Esophagus muscularis mucosa (tissue), 4 donors: ENCODE results near the gene CSTB. TPM values are rescaled to one million over a fixed set of nuclear protein-coding genes. Genes with fewer than 3 reads are reported as not detected.
A peak's percentile ranks its signal among the peaks of the same experiment; 100 is the strongest.

Source experiments
- DNase-seq: peaks from one replicate; pipeline ENCODE4 v3.0.0-alpha.2; 2017; ENCODE audit errors: extremely low spot score
- H3K27ac ChIP-seq, 4 donors: fragments of 200-600 bp; sonication (generic); replicated peaks in 1 of 4; 1 replicate in 3 of 4; 2 replicates in 1 of 4; pipeline ENCODE4 v1.5.1; 2016 to 2019; ENCODE audit warnings: mild to moderate bottlenecking in 1 of 4
- H3K27me3 ChIP-seq, 4 donors: fragments of 200-600 bp; sonication (generic); one replicate each; pipeline versions ENCODE4 v1.5.1 to v1.6.0; 2016 to 2019
- H3K36me3 ChIP-seq, 4 donors: fragments of 200-600 bp; sonication (generic); one replicate each; pipeline ENCODE4 v1.5.1; 2016 to 2019
- H3K4me1 ChIP-seq, 4 donors: fragments of 200-600 bp; sonication (generic); one replicate each; pipeline ENCODE4 v1.5.1; 2016 to 2019
- H3K4me3 ChIP-seq, 4 donors: fragments of 200-600 bp; sonication (generic); 1 replicate in 2 of 4; 2 replicates in 2 of 4; pipeline ENCODE4 v1.5.1; 2016 to 2019; ENCODE audit warnings: mild to moderate bottlenecking in 4 of 4, moderate library complexity in 1 of 4
- H3K9me3 ChIP-seq, 4 donors: fragments of 200-600 bp; sonication (generic); 1 replicate in 3 of 4; 2 replicates in 1 of 4; pipeline ENCODE4 v1.5.1; 2016 to 2019
- EP300 ChIP-seq: sonication (generic); formaldehyde crosslinking; IDR thresholded peaks from one replicate; pipeline ENCODE4 v1.6.1; 2017; ENCODE audit warnings: antibody characterized with exemption
- POLR2A ChIP-seq: fragments of 450-650 bp; IDR thresholded peaks from one replicate; pipeline ENCODE4 v1.6.1; 2017; ENCODE audit warnings: antibody characterized with exemption, moderate library complexity, mild to moderate bottlenecking, low read depth
- POLR2AphosphoS5 ChIP-seq, 2 donors: sonication (generic); formaldehyde crosslinking; IDR thresholded peaks; one replicate each; pipeline ENCODE4 v1.6.1; 2017; ENCODE audit warnings: antibody characterized with exemption in 2 of 2
- WGBS: methylation state at CpG from one replicate; pipeline ENCODE4 v1.1.5; 2018; 5-methylcytosine and 5-hydroxymethylcytosine counted together
- intact Hi-C: fragments of 100-400 bp; cut with DNase I; formaldehyde crosslinking; loops from one replicate; pipeline ENCODE4 v1.15.1; 2023
- total RNA-seq, 4 donors: library from RNA; depleted of rRNA; stranded (reverse); fragments of >200 nt; gene quantifications; one replicate each; pipeline versions ENCODE4 v1.1.0 to v1.2.1, GENCODE V29; 2016
- TF ChIP-seq, protein P1 (sequence below), 3 experiments: fragments of 200-600 bp in 2 of 3; fragments of 450-650 bp in 1 of 3; sonication (generic) in 2 of 3; IDR thresholded peaks; one replicate each; pipeline ENCODE4 v1.5.1; 2017 to 2019; ENCODE audit warnings: antibody characterized with exemption in 3 of 3, mild to moderate bottlenecking in 2 of 3, moderate library complexity in 1 of 3

CSTB gene
- total RNA-seq, 4 donors from 2014 or later: 5.0 to 21.1 (median 8.1) TPM

DNA sequence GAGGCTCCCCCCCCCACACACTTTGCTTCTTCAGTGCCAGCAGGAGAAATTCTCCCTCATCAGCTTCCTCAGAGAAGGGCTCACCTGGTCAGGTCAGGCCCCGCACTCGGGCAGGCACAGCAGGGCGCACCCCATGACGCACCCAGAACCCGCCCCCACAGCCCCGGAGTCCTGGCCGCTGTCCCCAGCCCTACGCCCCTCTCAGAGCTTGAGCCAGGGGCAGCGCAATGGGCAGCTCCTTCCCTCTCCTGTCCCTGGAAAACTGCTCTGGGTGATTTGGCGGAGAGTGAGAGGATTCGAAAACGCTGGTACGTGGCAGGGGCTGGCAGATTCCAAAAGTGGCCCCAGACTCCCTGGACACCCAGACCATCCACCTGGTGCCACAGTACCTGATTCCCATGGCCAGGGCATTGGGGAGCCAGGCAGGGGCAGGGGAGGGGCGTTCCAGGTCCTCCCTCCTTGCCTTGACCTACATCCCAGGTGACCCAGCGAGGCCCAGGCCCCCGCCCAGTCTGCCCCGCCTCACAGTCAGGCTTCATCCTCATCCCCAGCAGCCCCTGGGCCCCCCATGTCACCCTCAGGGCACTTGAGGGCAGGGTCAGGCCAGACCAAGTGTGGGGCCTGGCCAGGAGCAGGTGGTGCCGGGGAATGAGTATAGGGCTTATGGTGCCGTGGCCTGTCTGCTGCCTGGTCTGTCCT lies 37.0 kb upstream of the CSTB start:
- Histone ChIP-seq H3K9me3 (no peaks in the 10 kb centered on the region), H3K4me1 (peaks cover 4 to 22% (median 18%) of the 10 kb centered on the region in 4 donors), H3K27ac (no peak overlapping the region), H3K27me3 (peaks cover 0 to 18% (median 0%) of the 10 kb centered on the region in 4 donors), H3K4me3 (no peak overlapping the region), H3K36me3 (peaks cover 0 to 3% (median 0%) of the 10 kb centered on the region in 4 donors)
- TF ChIP-seq, protein P1, sequence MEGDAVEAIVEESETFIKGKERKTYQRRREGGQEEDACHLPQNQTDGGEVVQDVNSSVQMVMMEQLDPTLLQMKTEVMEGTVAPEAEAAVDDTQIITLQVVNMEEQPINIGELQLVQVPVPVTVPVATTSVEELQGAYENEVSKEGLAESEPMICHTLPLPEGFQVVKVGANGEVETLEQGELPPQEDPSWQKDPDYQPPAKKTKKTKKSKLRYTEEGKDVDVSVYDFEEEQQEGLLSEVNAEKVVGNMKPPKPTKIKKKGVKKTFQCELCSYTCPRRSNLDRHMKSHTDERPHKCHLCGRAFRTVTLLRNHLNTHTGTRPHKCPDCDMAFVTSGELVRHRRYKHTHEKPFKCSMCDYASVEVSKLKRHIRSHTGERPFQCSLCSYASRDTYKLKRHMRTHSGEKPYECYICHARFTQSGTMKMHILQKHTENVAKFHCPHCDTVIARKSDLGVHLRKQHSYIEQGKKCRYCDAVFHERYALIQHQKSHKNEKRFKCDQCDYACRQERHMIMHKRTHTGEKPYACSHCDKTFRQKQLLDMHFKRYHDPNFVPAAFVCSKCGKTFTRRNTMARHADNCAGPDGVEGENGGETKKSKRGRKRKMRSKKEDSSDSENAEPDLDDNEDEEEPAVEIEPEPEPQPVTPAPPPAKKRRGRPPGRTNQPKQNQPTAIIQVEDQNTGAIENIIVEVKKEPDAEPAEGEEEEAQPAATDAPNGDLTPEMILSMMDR (IDR thresholded peaks at IDR 0.05): no peak
- TF ChIP-seq POLR2A: no peak
- no peak for TF ChIP-seq EP300
- no peak for TF ChIP-seq POLR2AphosphoS5 (IDR thresholded peaks at IDR 0.05)
- DNase-seq: no peak
- intact Hi-C loops: no loop called here
- 89% methylated on average over 11 of the region's 19 CpGs for WGBS

DNA sequence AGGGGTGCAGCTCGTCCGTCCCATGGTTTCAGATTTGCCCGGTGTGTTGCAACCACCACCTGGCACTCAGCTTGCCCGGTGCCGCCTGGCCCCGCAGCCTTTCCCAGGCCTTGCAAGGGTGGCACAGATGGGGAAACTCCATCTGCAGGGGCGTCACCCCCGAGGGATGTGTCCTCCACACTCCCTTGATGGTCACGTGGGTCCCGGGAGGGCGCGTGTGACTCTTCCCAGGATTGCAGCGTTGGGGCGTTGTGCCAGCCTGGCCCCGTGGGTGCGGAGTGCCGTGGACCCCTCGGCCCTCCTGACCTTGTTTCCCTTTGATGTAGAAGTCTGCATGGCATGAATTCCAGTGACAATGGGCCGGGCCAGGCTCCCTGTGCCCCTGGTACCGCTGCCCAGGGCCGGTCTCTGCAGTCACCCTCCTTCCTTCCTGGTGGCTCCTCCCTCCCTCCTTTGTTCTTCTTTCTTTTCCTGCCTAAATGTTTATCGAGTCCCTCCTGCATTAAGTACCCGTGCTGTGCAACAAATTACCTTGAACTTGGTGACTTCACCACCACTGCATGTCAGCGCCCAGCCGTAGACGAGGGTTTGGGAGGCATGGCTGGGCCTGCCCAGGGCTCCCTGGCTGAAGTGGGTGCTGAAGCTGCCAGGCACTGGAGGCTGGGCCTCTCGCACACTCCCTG lies 36.2 kb upstream of the CSTB start:
- Histone ChIP-seq H3K36me3 (peaks cover 0 to 3% (median 0%) of the 10 kb centered on the region in 4 donors), H3K27ac (no peak overlapping the region), H3K27me3 (peaks cover 0 to 14% (median 0%) of the 10 kb centered on the region in 4 donors), H3K4me3 (peak overlapping the region in 1 of 4 donors; percentile 34), H3K4me1 (peaks cover 4 to 22% (median 18%) of the 10 kb centered on the region in 4 donors), H3K9me3 (no peaks in the 10 kb centered on the region)
- 56% methylated on average over 21 of the region's 27 CpGs for WGBS
- intact Hi-C loops: no loop called here
- no peak for DNase-seq
- TF ChIP-seq, protein P1 (IDR thresholded peaks at IDR 0.05): no peak
- TF ChIP-seq POLR2A (no peak), POLR2AphosphoS5 (IDR thresholded peaks at IDR 0.05) (no peak), EP300 (no peak)

DNA sequence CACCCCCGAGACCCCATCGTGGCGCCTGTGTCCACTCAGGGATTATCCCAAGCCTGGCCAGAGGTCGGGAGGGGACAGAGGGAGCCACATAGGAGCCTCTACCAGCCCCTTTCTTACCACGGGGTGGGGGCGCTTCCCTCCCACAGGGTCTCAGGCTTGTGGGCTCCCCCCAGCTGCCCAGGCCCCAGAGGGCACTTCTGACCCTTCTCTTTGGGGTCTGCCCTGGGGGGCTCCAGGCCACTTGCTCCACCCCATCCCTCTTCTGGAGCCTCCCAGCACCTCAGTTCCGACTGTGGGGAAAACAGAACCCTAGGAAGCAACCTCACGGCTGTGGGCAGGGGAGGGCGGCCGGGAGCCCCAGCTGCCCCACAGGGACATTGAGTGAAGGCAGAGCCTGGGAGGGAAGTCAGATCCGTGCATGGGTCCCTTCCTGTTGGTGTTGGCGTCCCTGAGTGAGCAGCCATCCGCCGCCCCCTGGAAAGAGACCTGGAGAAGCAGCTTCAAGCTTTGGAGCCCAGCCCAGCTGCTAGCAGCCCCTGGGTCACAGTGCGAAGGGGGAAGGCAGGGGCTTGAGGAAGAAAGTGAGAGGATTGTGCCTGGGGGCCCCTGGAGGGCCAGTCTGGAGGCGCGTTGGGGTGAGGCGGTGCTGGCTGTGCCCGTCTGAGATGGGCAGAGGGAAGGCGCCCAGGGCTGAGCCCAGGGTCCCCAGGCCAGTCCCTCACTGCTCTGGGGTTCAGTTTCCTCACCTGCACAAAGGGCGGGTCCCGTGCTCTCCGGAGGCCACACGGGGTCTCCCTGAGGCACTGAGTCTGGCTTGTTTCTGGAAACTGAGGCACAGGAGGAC lies 35.4 kb upstream of the CSTB start:
- intact Hi-C loops: no loop called here
- Histone ChIP-seq H3K4me3 (peak overlapping the region in 2 of 4 donors; percentile 20 to 34), H3K9me3 (no peaks in the 10 kb centered on the region), H3K27ac (no peak overlapping the region), H3K4me1 (peaks cover 4 to 22% (median 18%) of the 10 kb centered on the region in 4 donors), H3K36me3 (peaks cover 0 to 4% (median under 1%) of the 10 kb centered on the region in 4 donors), H3K27me3 (peaks cover 0 to 7% (median 0%) of the 10 kb centered on the region in 4 donors)
- 68% methylated on average over 10 of the region's 24 CpGs for WGBS
- DNase-seq: no peak
- TF ChIP-seq, protein P1 (IDR thresholded peaks at IDR 0.05): no peak
- TF ChIP-seq POLR2A (no peak), POLR2AphosphoS5 (IDR thresholded peaks at IDR 0.05) (no peak), EP300 (no peak)

DNA sequence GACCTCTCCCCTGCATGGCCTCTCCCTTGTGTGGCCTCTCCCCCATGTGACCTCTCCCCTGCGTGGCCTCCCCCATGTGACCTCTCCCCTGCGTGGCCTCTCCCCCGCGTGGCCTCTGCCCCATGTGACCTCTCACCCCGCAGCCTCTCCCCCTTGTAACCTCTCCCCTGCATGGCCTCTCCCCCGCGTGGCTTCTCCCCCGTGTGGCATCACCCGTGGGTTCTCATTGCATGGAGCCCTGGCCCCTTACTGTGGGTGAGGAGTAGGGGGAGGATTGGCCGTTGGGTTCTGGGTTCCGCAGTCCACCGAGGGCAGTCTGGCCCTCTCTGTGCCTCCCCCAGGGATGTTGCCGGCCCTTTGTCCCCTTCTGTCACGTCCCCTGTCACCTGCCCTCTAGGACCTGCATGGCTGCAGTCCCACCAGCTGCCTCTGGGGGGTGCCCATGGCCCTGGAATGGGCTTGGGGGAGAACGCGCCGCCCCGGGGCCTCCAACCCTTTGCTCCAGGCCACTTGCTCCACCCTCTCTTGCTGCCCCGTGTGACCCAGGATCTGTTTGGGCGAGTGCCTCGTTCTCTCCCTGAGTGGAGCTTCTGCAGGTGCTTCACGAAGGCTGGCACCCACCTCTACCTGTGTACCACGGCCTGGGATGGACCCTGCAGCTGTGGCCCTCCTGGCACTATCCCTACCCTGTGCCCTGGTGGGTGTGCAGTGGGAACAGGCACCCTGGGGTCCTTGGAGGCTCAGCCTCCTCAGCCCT lies 34.6 kb upstream of the CSTB start:
- Histone ChIP-seq H3K4me1 (peaks cover 4 to 22% (median 18%) of the 10 kb centered on the region in 4 donors), H3K27me3 (no peaks in the 10 kb centered on the region), H3K36me3 (peaks cover 0 to 12% (median 5%) of the 10 kb centered on the region in 4 donors), H3K4me3 (peak overlapping the region in 2 of 4 donors; percentile 20 to 25), H3K9me3 (no peaks in the 10 kb centered on the region), H3K27ac (no peak overlapping the region)
- DNase-seq: peak; percentile 93
- intact Hi-C loops: no loop called here
- WGBS: 23% methylated on average over 16 of the region's 23 CpGs
- TF ChIP-seq POLR2A (no peak), POLR2AphosphoS5 (IDR thresholded peaks at IDR 0.05) (no peak), EP300 (no peak)
- TF ChIP-seq, protein P1 (IDR thresholded peaks at IDR 0.05): peak; percentile 89 to 98 (median 93)
